Dorsolateral prefrontal cortex (tissue), 118 donors: ENCODE measurements around the gene CAPN7. TPM values are rescaled to one million over a fixed set of nuclear protein-coding genes. Genes with fewer than 3 reads are reported as not detected.

Source experiments
- total RNA-seq, 120 experiments: library from RNA; stranded (reverse); gene quantifications; one replicate each; pipeline versions ENCODE4 v1.2.3 to v1.2.4, GENCODE V29; 2022

Gene CAPN7
- total RNA-seq, 120 experiments from 2014 or later = 33.3 to 71.8 (median 46.0) TPM

Other genes starting within 250 kb of the CAPN7 start
- 100 to 1,000 TPM in 5 of 120 experiments, 10 to 100 TPM in 115; 54.3 to 115 (median 83.0) TPM for gene MRPS25, start 140.9 kb upstream of the CAPN7 start, total RNA-seq
- 10 to 100 TPM; 39.4 to 74.3 (median 61.4) TPM for gene RBSN, start 107.1 kb upstream of the CAPN7 start, total RNA-seq
- gene SH3BP5, start 126.3 kb downstream of the CAPN7 start, total RNA-seq = 100 to 1,000 TPM in 1 of 120 experiments, 10 to 100 TPM in 119; 30.2 to 111 (median 66.8) TPM
- gene METTL6, start 221.3 kb downstream of the CAPN7 start, total RNA-seq = 10 to 100 TPM; 26.5 to 44.4 (median 34.0) TPM
- 10 to 100 TPM; 16.3 to 47.5 (median 29.1) TPM for gene EAF1, start 221.4 kb downstream of the CAPN7 start, total RNA-seq